ENCODE measurements around the gene DAP3. TPM values are rescaled to one million over a fixed set of nuclear protein-coding genes. Genes with fewer than 3 reads are reported as not detected.

The DAP3 gene
- total RNA-seq: 141 and 159 TPM in 2 replicates

GRCh38 chr1:155689081-155689607 lies at the start of gene DAP3:
DAP3 (plus strand) TSS chr1:155689091; CDS start chr1:155709780, 20,689 bp downstream.

GRCh38 chr1:155688324-155689080 lies 389 bp upstream of the DAP3 start, which contains the start of gene YY1AP1:
YY1AP1 (minus strand) TSS chr1:155688774; CDS start chr1:155680436, 8,338 bp downstream.

Other genes starting within 250 kb of the DAP3 start
- 14.2 and 18.3 TPM in 2 replicates for gene ASH1L, start 126.3 kb upstream of the DAP3 start, total RNA-seq
- 11.9 and 22.2 TPM in 2 replicates for gene MSTO1, start 78.9 kb upstream of the DAP3 start, total RNA-seq
- gene YY1AP1, start 317 bp upstream of the DAP3 start, total RNA-seq: 25.7 and 29.8 TPM in 2 replicates
- gene GON4L, start 168.1 kb downstream of the DAP3 start, total RNA-seq: 12.1 and 17.5 TPM in 2 replicates
- gene SYT11, start 170.5 kb downstream of the DAP3 start, total RNA-seq: 12.7 and 21.8 TPM in 2 replicates
- gene RIT1, start 222.3 kb downstream of the DAP3 start, total RNA-seq: 13.9 and 22.4 TPM in 2 replicates
- 16.3 and 23.2 TPM in 2 replicates for gene KHDC4, start 245.3 kb downstream of the DAP3 start, total RNA-seq

All from mesangial cell (primary cell).